Vagina (tissue), 2 donors: ENCODE results near the gene CLCNKA.
"Not testable (repeated sequence)": the region's sequence is repeated elsewhere in the genome, so short reads cannot be mapped to it uniquely, and the experiment has no call there.

Source experiments
- CTCF ChIP-seq, 3 experiments: fragments of 450-650 bp in 2 of 3; fragments of 200-600 bp in 1 of 3; sonication (generic) in 1 of 3; IDR thresholded peaks; one replicate each; pipeline ENCODE4 v1.5.1; 2017 to 2019; ENCODE audit warnings: antibody characterized with exemption in 3 of 3, mild to moderate bottlenecking in 2 of 3, moderate library complexity in 2 of 3
- POLR2AphosphoS5 ChIP-seq, 2 donors: sonication (generic); formaldehyde crosslinking; IDR thresholded peaks; one replicate each; pipeline ENCODE4 v1.9.0; 2017; ENCODE audit warnings: antibody characterized with exemption in 2 of 2, mild to moderate bottlenecking in 2 of 2, low read depth in 1 of 2; ENCODE audit not compliant: insufficient read depth in 1 of 2

DNA sequence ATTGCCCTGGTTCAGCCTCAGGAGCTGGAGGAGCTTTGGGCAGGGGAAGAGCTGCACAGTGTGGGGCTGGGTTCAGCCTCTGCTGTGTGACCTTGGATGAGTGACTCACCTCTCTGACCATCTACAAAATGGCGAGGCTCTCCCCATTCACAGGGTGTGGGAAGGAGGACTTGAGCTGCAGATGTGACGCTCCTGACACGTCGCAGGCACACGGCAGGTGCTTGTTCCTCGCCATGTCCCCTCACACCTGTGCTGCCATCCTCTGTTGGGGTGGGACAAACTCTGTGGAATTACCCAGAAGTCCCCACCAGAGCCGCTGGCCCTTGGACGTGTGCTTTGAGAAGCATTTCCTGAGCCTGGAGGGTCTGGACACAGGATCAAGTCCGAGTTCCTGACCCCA is 958 bp upstream of the CLCNKA start:
- not testable (repeated sequence) for TF ChIP-seq CTCF (IDR thresholded peaks at IDR 0.05); POLR2AphosphoS5 (IDR thresholded peaks at IDR 0.05; ENCODE audit: insufficient read depth in 1 of 2, low read depth in 1 of 2)
